CD14-positive monocyte (primary cell): ENCODE results near the gene RANBP1. TPM values are rescaled to one million over a fixed set of nuclear protein-coding genes. Genes with fewer than 3 reads are reported as not detected.

Experiments used
- DNase-seq, 3 donors: peaks; one replicate each; pipeline ENCODE4 v3.0.0-alpha.2; 2011 to 2022
- H2AFZ ChIP-seq: 2 replicates; pipeline ENCODE4 v1.6.0; 2012; ENCODE audit warnings: mild to moderate bottlenecking, low read depth, low read length, inconsistent platforms; ENCODE audit not compliant: insufficient read depth, poor library complexity, severe bottlenecking
- H3K27ac ChIP-seq, 2 donors: 1 replicate in 1 of 2; 2 replicates in 1 of 2; pipeline ENCODE4 v1.5.1; 2012 to 2013; ENCODE audit warnings: low read length in 2 of 2, control low read depth in 1 of 2, inconsistent platforms in 1 of 2, low read depth in 1 of 2, mild to moderate bottlenecking in 1 of 2
- H3K27me3 ChIP-seq, 2 donors: one replicate each; pipeline versions ENCODE4 v1.6.0 to v1.6.1; 2011 to 2013; ENCODE audit warnings: low read length in 2 of 2; ENCODE audit not compliant: control insufficient read depth in 2 of 2, insufficient read depth in 2 of 2
- H3K36me3 ChIP-seq, 2 donors: replicated peaks in 1 of 2; 1 replicate in 1 of 2; 2 replicates in 1 of 2; pipeline versions ENCODE4 v1.5.1 to v1.6.1; 2012 to 2013; ENCODE audit warnings: low read length in 2 of 2, control low read depth in 1 of 2, inconsistent platforms in 1 of 2, mild to moderate bottlenecking in 1 of 2; ENCODE audit not compliant: insufficient read depth in 2 of 2, control insufficient read depth in 1 of 2
- H3K4me1 ChIP-seq, 2 donors: 1 replicate in 1 of 2; 2 replicates in 1 of 2; pipeline versions ENCODE4 v1.5.1 to v1.6.1; 2012 to 2013; ENCODE audit warnings: low read length in 2 of 2, control low read depth in 1 of 2, inconsistent platforms in 1 of 2, mild to moderate bottlenecking in 1 of 2, moderate library complexity in 1 of 2; ENCODE audit not compliant: insufficient read depth in 2 of 2, control insufficient read depth in 1 of 2
- H3K4me2 ChIP-seq: replicated peaks from 2 replicates; pipeline ENCODE3; 2012; ENCODE audit warnings: low read length, moderate library complexity, mild to moderate bottlenecking; ENCODE audit not compliant: poor library complexity, severe bottlenecking; ENCODE audit errors: extremely low read depth
- H3K4me3 ChIP-seq, 3 experiments: fragments of 200-600 bp in 1 of 3; sonication (generic) in 1 of 3; replicated peaks in 1 of 3; 1 replicate in 2 of 3; 2 replicates in 1 of 3; pipeline ENCODE4 v1.5.1; 2011 to 2013; ENCODE audit warnings: low read length in 3 of 3, mild to moderate bottlenecking in 3 of 3, control low read depth in 2 of 3, low read depth in 2 of 3, inconsistent platforms in 1 of 3, moderate library complexity in 1 of 3
- H3K79me2 ChIP-seq: 2 replicates; pipeline ENCODE4 v1.6.0; 2012; ENCODE audit warnings: mild to moderate bottlenecking, control low read depth, inconsistent platforms, low read length, moderate library complexity; ENCODE audit not compliant: insufficient read depth
- H3K9ac ChIP-seq: 2 replicates; pipeline ENCODE4 v1.6.0; 2017; ENCODE audit warnings: low read length, mild to moderate bottlenecking; ENCODE audit not compliant: insufficient read depth, poor library complexity, severe bottlenecking
- H3K9me3 ChIP-seq, 2 donors: replicated peaks in 1 of 2; 1 replicate in 1 of 2; 2 replicates in 1 of 2; pipeline versions ENCODE4 v1.5.1 to v1.6.1; 2012 to 2013; ENCODE audit warnings: low read length in 2 of 2, control low read depth in 1 of 2; ENCODE audit not compliant: control insufficient read depth in 1 of 2, insufficient read depth in 1 of 2
- H4K20me1 ChIP-seq: 2 replicates; pipeline ENCODE4 v1.6.0; 2012; ENCODE audit warnings: mild to moderate bottlenecking, low read length, control low read depth, moderate library complexity; ENCODE audit not compliant: insufficient read depth
- H3K27ac Mint-ChIP-seq, 7 donors: one replicate each; pipeline ENCODE4 v1.8.0; 2020; ENCODE audit warnings: mild to moderate bottlenecking in 7 of 7, mixed read lengths in 7 of 7, moderate library complexity in 6 of 7, inconsistent platforms in 2 of 7
- H3K27me3 Mint-ChIP-seq, 3 donors: one replicate each; pipeline ENCODE4 v1.8.0; 2021 to 2022; ENCODE audit warnings: low read depth in 3 of 3, mild to moderate bottlenecking in 3 of 3, mixed read lengths in 3 of 3, moderate library complexity in 3 of 3, inconsistent platforms in 1 of 3
- H3K36me3 Mint-ChIP-seq, 2 donors: one replicate each; pipeline ENCODE4 v1.8.0; 2020; ENCODE audit warnings: mixed read lengths in 2 of 2, inconsistent platforms in 1 of 2, mild to moderate bottlenecking in 1 of 2
- H3K4me1 Mint-ChIP-seq: one replicate; pipeline ENCODE4 v1.8.0; 2020; ENCODE audit warnings: mild to moderate bottlenecking, mixed read lengths
- H3K4me3 Mint-ChIP-seq, 2 donors: one replicate each; pipeline ENCODE4 v1.8.0; 2020; ENCODE audit warnings: mild to moderate bottlenecking in 2 of 2, mixed read lengths in 2 of 2, moderate library complexity in 1 of 2
- H3K9me3 Mint-ChIP-seq, 7 donors: one replicate each; pipeline ENCODE4 v1.8.0; 2020 to 2022; ENCODE audit warnings: mixed read lengths in 7 of 7, mild to moderate bottlenecking in 6 of 7, moderate library complexity in 6 of 7, inconsistent platforms in 2 of 7
- CTCF ChIP-seq: fragments of 200-600 bp; IDR thresholded peaks from one replicate; pipeline ENCODE4 v1.8.0; 2022; ENCODE audit warnings: antibody characterized with exemption, mild to moderate bottlenecking
- WGBS: methylation state at CpG from one replicate; pipeline ENCODE4 v1.1.5; 2013; ENCODE audit warnings: missing lambda C conversion rate; ENCODE audit not compliant: insufficient coverage; 5-methylcytosine and 5-hydroxymethylcytosine counted together
- intact Hi-C, 2 donors: fragments of 100-400 bp; cut with micrococcal nuclease; formaldehyde crosslinking; loops; one replicate each; pipeline versions ENCODE4 v1.15.0 to v1.15.1; 2023
- polyA plus RNA-seq, 3 donors: library from polyadenylated mRNA; depleted of rRNA in 1 of 3; unstranded in 2 of 3; stranded (reverse) in 1 of 3; fragments of 300-500 nt in 2 of 3; fragments of >200 nt in 1 of 3; fragmentation: Illumina TruSeq in 2 of 3; gene quantifications; 1 replicate in 2 of 3; 2 replicates in 1 of 3; pipeline ENCODE4 v1.2.3, GENCODE V29; 2012 to 2021

RANBP1 gene
- polyA plus RNA-seq, 3 donors = 45.0 to 52.3 (median 47.4) TPM

GRCh38 chr22:20116951-20117632 is 1.2 kb downstream of the RANBP1 start, which contains the start of gene TRMT2A:
TRMT2A (minus strand) TSS chr22:20117226; CDS start chr22:20116906, 320 bp downstream.
- Mint-ChIP-seq H3K36me3 (peaks cover 32 to 59% of the 10 kb centered on the region in 2 donors), H3K4me1 (peaks cover 22% of the 10 kb centered on the region), H3K4me3 (peak within 1 kb of the TSS; percentile 80 to 90), H3K27me3 (peaks cover 0 to 1% (median 0%) of the 10 kb centered on the region in 3 donors), H3K27ac (peak within 1 kb of the TSS; percentile 89 to 97 (median 95)), H3K9me3 (no peaks in the 10 kb centered on the region)
- no peaks in the 10 kb centered on the region for H3K27me3 ChIP-seq
- peaks cover 41 to 71% of the 10 kb centered on the region in 2 donors for H3K36me3 ChIP-seq
- no peak for TF ChIP-seq CTCF
- H3K79me2 ChIP-seq = peaks cover 78% of the 10 kb centered on the region
- intact Hi-C loops = loop anchor here (2.0 to 10.0 kb wide), 5 partner anchors 36 to 380 kb away; partner anchors contain the start of genes TANGO2 (in 2 of the 2), DGCR8 (in 1 of the 2), GNB1L (in 1 of the 2) and KLHL22 (in 1 of the 2)
- no peaks in the 10 kb centered on the region for H3K9me3 ChIP-seq
- peak; percentile 97 to 99 (median 98) for DNase-seq
- peaks cover 20% of the 10 kb centered on the region for H4K20me1 ChIP-seq
- H2AFZ ChIP-seq = peak within 1 kb of the TSS; percentile 82
- peak within 1 kb of the TSS; percentile 89 for H3K4me2 ChIP-seq
- WGBS = under 1% methylated on average over 86 of the region's 88 CpGs
- peaks cover 21 to 33% of the 10 kb centered on the region in 2 donors for H3K4me1 ChIP-seq
- peak within 1 kb of the TSS; percentile 95 for H3K9ac ChIP-seq
- H3K27ac ChIP-seq = peak within 1 kb of the TSS; percentile 80 to 98
- H3K4me3 ChIP-seq = peak within 1 kb of the TSS; percentile 70 to 83 (median 76)

DNA sequence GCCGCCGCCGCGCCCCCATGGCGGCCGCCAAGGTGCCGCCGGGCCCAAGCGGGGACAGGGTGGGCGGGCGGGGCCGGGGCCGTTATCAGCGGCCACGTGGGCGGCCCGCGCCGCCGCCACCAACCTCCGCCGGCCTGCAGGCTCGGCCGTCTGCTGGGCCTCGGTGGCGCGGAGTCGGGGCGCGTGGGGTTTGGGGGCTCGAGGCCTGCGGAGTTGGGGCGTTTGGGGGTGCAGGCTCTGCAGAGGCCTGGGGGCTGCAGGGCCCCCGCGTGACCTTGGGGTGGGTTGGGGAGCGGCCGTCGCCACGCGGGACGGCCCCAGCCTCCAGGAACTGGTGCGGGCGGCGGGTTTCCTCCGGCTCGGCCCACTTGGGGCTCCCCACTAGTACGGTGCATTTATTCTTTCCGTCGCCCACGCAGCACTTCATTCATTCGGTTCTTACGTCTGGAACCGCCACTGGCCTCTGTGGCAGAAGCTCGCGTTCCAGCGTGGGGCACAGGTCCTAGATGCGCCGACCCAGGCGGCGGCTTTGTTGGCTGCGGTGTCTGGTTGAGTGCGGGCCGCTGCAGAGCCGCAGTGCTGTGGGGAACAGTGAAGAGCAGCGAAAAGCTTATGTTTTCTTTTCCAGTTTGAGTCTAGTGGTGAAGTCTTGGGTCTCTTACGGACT is 1.9 kb downstream of the RANBP1 start:
- H3K4me3 Mint-ChIP-seq = peak overlapping the region; percentile 75 to 86
- Histone ChIP-seq H3K36me3 (peaks cover 38 to 69% of the 10 kb centered on the region in 2 donors), H2AFZ (peak overlapping the region; percentile 82), H4K20me1 (peaks cover 13% of the 10 kb centered on the region), H3K9ac (peak overlapping the region; percentile 70), H3K4me2 (peak overlapping the region; percentile 89), H3K79me2 (peaks cover 84% of the 10 kb centered on the region), H3K4me1 (peaks cover 21 to 33% of the 10 kb centered on the region in 2 donors), H3K27me3 (no peaks in the 10 kb centered on the region), H3K4me3 (peak overlapping the region; percentile 49 to 83 (median 70)), H3K9me3 (no peaks in the 10 kb centered on the region), H3K27ac (peak overlapping the region; percentile 33 to 70)
- intact Hi-C loops = loop anchor here (2.0 to 10.0 kb wide), 5 partner anchors 37 to 380 kb away; partner anchors contain the start of genes TANGO2 (in 2 of the 2), DGCR8 (in 1 of the 2), GNB1L (in 1 of the 2) and KLHL22 (in 1 of the 2)
- H3K9me3 Mint-ChIP-seq = no peaks in the 10 kb centered on the region
- H3K27me3 Mint-ChIP-seq = peaks cover 0 to 1% (median 0%) of the 10 kb centered on the region in 3 donors
- H3K4me1 Mint-ChIP-seq = peaks cover 22% of the 10 kb centered on the region
- TF ChIP-seq CTCF = no peak
- peak overlapping the region; percentile 42 to 89 (median 82) for H3K27ac Mint-ChIP-seq
- no peak for DNase-seq
- WGBS = under 1% methylated on average over 65 of the region's 66 CpGs
- peaks cover 35 to 60% of the 10 kb centered on the region in 2 donors for H3K36me3 Mint-ChIP-seq
